ENCODE data around the gene SLFN5. TPM values are rescaled to one million over a fixed set of nuclear protein-coding genes. Genes with fewer than 3 reads are reported as not detected.
A peak's percentile ranks its signal among the peaks of the same experiment; 100 is the strongest.

The SLFN5 gene
- polyA plus RNA-seq, 1 experiment, result 69.0 TPM

DNA sequence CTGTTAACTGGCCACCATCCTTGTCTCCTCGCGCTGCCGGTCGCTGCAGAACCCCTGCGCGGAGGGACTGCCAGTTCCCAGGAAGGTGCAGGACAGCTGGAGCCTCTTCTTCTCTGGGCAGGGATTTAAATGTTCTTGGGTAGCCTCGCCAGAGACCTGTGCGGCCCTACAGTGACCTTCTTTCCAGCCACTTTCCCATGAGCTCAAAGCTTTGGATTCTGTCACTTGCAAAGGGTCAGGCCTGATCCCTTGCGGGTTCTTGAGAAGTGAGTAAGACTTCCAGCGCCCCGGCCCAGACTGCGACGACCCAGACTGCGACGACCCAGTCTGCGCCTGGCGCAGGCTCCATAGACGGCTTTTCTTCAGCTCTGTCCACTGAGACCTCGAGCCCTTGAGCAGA lies 1.4 kb upstream of the SLFN5 start:
- Histone ChIP-seq H3K4me3 (ENCODE audit: low read depth, low read length) (peak overlapping the region; percentile 70), H3K9me3 (ENCODE audit: control insufficient read depth, insufficient read depth, low read length) (no peaks in the 10 kb centered on the region; the same call in 1 of the 2 replicates), H3K27ac (ENCODE audit: low read depth, low read length) (no peak overlapping the region), H3K27me3 (ENCODE audit: control insufficient read depth, insufficient read depth, low read length) (no peaks in the 10 kb centered on the region)
- TF ChIP-seq, protein P1, sequence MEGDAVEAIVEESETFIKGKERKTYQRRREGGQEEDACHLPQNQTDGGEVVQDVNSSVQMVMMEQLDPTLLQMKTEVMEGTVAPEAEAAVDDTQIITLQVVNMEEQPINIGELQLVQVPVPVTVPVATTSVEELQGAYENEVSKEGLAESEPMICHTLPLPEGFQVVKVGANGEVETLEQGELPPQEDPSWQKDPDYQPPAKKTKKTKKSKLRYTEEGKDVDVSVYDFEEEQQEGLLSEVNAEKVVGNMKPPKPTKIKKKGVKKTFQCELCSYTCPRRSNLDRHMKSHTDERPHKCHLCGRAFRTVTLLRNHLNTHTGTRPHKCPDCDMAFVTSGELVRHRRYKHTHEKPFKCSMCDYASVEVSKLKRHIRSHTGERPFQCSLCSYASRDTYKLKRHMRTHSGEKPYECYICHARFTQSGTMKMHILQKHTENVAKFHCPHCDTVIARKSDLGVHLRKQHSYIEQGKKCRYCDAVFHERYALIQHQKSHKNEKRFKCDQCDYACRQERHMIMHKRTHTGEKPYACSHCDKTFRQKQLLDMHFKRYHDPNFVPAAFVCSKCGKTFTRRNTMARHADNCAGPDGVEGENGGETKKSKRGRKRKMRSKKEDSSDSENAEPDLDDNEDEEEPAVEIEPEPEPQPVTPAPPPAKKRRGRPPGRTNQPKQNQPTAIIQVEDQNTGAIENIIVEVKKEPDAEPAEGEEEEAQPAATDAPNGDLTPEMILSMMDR (IDR thresholded peaks at IDR 0.05; ENCODE audit: low read depth, low read length), result no peak
- CTCF ChIA-PET, result no interaction called here
- POLR2A ChIA-PET, result no interaction called here
- no peak for DNase-seq (ENCODE audit: low read depth, low spot score)

DNA sequence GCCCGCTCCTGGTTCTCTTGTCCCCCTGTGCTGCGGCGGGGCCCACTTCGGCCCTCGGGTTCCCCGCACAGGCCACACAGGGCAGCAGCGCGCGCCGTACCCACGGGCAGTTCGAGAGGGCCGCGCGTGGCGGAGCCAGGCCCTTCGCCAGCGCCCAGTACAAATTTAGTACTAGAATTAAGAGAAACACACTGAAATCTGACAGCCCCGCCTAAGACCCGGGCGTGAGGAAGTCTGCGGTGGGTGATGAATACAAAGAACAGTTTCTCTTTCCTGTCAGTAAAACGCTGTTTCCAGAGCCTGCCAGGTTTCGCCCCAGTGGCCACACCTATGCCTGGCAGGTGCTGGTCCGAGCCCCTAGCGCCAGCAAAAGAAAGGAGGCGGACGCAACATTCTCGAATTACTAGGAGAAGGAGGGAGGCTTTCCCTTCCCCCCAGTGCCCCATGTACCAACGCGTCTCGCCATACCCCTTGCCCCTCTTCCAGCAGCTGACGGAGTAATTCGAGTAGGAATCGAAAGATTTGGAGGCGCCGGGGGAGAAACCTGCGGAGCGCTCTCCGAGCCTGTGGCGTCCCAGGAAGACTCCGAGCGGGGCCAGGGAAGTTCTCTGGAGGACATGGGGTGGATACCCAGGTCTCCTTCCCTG lies 591 bp upstream of the SLFN5 start:
- H3K4me3 ChIP-seq (ENCODE audit: low read depth, low read length), result peak overlapping the region; percentile 70
- no peak for DNase-seq (ENCODE audit: low read depth, low spot score)
- no peaks in the 10 kb centered on the region; the same call in 1 of the 2 replicates for H3K9me3 ChIP-seq (ENCODE audit: control insufficient read depth, insufficient read depth, low read length)
- CTCF ChIA-PET, result no interaction called here
- TF ChIP-seq, protein P1 (IDR thresholded peaks at IDR 0.05; ENCODE audit: low read depth, low read length), result 0 out of 2 replicates have a peak, but pooled peaks have one; percentile 20
- H3K27me3 ChIP-seq (ENCODE audit: control insufficient read depth, insufficient read depth, low read length), result no peaks in the 10 kb centered on the region
- peak overlapping the region; percentile 85 for H3K27ac ChIP-seq (ENCODE audit: low read depth, low read length)
- POLR2A ChIA-PET, result interaction anchor here (0.5 to 2.1 kb wide), 7 partner anchors 15 to 582 kb away, joined by 3 to 11 read pairs (median 6); partner anchors contain the start of gene SLFN11

DNA sequence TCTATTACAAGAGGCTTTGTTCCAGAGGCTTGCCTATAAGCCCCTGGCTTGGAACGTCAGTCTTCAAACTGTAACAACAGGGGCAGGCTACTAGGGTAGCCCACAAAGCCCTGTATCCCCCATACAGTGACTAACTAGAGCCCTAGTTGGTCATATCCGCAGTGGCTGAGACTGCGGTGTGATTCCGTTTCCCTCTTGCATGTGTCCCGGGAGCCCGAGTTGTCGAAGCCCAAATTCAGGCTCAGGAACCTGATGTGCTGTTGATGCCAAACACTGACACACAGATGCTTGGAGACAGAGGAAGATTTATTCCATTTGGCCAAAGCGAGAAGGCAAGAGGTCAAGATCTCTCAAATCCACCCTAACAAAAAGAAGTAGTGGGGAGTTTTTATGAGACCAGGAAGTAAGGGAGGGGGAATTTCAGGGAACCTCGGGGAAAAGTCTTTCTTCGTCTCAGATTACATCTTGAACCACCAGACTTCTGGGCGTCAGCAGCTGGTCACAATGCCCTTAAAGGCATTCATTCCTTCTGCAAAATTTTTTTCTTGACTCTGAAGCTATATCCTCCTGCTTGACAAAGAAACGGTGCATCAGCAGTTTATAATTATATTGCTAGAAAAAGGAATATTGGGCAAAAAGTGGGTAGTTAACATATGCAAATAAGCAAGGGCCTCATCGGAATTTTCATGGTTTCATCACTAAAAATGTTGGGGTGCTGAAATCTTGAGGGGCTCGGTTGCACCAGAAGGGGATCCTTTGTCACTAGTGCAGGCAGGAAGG lies 879 bp downstream of the SLFN5 start:
- ChIA-PET POLR2A (interaction anchor here (1.3 to 2.1 kb wide), 5 partner anchors 13 to 565 kb away, joined by 3 to 11 read pairs (median 9); partner anchors contain the start of gene SLFN11), CTCF (interaction anchor here (0.5 to 0.6 kb wide), 2 partner anchors 96 to 122 kb away, joined by 3 read pairs; no protein-coding TSS in a partner anchor)
- H3K9me3 ChIP-seq (ENCODE audit: control insufficient read depth, insufficient read depth, low read length), result no peaks in the 10 kb centered on the region; the same call in 1 of the 2 replicates
- peak overlapping the region; percentile 70 for H3K4me3 ChIP-seq (ENCODE audit: low read depth, low read length)
- no peak for DNase-seq (ENCODE audit: low read depth, low spot score)
- TF ChIP-seq, protein P1 (IDR thresholded peaks at IDR 0.05; ENCODE audit: low read depth, low read length), result no peak
- H3K27ac ChIP-seq (ENCODE audit: low read depth, low read length), result peak overlapping the region; percentile 85
- no peaks in the 10 kb centered on the region for H3K27me3 ChIP-seq (ENCODE audit: control insufficient read depth, insufficient read depth, low read length)

DNA sequence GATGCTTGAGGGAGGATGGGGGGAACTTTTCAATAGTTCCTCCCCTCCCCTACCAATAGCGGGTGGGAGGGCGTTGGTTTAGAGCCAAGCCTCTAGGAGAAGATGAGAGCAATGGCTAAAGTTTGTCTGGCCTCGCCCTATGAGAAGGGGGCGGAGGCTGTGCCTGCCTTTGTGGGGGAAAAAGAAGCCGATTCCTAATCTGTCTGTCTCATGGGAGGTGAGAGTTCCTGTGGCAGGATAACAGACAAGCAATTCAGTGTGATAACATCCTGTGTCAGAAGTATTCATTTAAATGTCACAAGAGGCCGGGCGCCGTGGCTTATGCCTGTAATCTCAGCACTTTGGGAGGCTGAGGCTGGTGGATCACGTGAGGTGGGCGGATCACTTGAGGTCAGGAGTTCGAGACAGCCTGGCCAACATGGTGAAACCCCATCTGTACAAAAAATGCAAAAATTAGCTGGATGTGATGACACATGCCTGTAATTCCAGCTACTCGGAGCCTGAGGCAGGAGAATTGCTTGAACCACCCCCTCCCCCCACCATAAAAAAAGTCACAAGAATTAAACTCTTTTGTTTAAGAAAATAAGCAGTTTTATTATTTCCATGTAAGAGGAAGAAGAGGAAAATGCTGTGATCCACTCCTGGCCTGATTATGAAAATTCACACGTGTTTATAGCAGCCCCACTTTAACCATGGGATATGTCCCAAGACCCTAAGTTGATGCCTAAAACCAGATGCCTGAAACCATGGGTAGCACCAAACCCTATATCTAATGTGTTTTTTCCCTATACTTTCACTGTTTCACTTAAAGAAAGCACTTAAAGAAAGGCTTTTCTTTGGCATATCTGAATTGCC lies 1.7 kb downstream of the SLFN5 start:
- CTCF ChIA-PET, result interaction anchor here (0.6 kb wide), 1 partner anchor 96 kb away, joined by 3 read pairs; no protein-coding TSS in a partner anchor
- no peak for DNase-seq (ENCODE audit: low read depth, low spot score)
- POLR2A ChIA-PET, result interaction anchor here (0.6 to 2.1 kb wide), 3 partner anchors 13 to 129 kb away, joined by 4 to 11 read pairs (median 6); no protein-coding TSS in a partner anchor
- TF ChIP-seq, protein P1 (IDR thresholded peaks at IDR 0.05; ENCODE audit: low read depth, low read length), result no peak
- H3K27ac ChIP-seq (ENCODE audit: low read depth, low read length), result peak overlapping the region; percentile 85
- no peaks in the 10 kb centered on the region; the same call in 1 of the 2 replicates for H3K9me3 ChIP-seq (ENCODE audit: control insufficient read depth, insufficient read depth, low read length)
- H3K27me3 ChIP-seq (ENCODE audit: control insufficient read depth, insufficient read depth, low read length), result no peaks in the 10 kb centered on the region
- H3K4me3 ChIP-seq (ENCODE audit: low read depth, low read length), result peak overlapping the region; percentile 70

Measured in AG04450 (cell line).